ENCODE data around the gene STK38.

- TF ChIP-seq, protein P1, sequence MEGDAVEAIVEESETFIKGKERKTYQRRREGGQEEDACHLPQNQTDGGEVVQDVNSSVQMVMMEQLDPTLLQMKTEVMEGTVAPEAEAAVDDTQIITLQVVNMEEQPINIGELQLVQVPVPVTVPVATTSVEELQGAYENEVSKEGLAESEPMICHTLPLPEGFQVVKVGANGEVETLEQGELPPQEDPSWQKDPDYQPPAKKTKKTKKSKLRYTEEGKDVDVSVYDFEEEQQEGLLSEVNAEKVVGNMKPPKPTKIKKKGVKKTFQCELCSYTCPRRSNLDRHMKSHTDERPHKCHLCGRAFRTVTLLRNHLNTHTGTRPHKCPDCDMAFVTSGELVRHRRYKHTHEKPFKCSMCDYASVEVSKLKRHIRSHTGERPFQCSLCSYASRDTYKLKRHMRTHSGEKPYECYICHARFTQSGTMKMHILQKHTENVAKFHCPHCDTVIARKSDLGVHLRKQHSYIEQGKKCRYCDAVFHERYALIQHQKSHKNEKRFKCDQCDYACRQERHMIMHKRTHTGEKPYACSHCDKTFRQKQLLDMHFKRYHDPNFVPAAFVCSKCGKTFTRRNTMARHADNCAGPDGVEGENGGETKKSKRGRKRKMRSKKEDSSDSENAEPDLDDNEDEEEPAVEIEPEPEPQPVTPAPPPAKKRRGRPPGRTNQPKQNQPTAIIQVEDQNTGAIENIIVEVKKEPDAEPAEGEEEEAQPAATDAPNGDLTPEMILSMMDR (IDR thresholded peaks at IDR 0.05; ENCODE audit: insufficient read depth, low read length), result no peak
- TF ChIP-seq REST (IDR thresholded peaks at IDR 0.05; ENCODE audit: insufficient replicate concordance, low read depth), result no peak
- TF ChIP-seq POLR2AphosphoS5 (IDR thresholded peaks at IDR 0.05; ENCODE audit: low read depth), result no peak
- no peak for TF ChIP-seq GABPA (IDR thresholded peaks at IDR 0.05; ENCODE audit: low read depth)
- no peak for TF ChIP-seq SPI1 (IDR thresholded peaks at IDR 0.05; ENCODE audit: borderline replicate concordance, low read depth)
These were observed 85.6 kb downstream of the STK38 start for GRCh38 chr6:36461646-36462045.
